ENCODE data around the gene PNLIPRP3.

GRCh38 chr10:116410351-116410750 lies 17.3 kb upstream of the PNLIPRP3 start:
- no peak for TF ChIP-seq NFYB (CRISPR knock-in tag; conservative IDR thresholded peaks at IDR 0.05; ENCODE audit: low read depth)
- no peak for TF ChIP-seq CTCF (IDR thresholded peaks at IDR 0.05)
- TF ChIP-seq, protein P1, sequence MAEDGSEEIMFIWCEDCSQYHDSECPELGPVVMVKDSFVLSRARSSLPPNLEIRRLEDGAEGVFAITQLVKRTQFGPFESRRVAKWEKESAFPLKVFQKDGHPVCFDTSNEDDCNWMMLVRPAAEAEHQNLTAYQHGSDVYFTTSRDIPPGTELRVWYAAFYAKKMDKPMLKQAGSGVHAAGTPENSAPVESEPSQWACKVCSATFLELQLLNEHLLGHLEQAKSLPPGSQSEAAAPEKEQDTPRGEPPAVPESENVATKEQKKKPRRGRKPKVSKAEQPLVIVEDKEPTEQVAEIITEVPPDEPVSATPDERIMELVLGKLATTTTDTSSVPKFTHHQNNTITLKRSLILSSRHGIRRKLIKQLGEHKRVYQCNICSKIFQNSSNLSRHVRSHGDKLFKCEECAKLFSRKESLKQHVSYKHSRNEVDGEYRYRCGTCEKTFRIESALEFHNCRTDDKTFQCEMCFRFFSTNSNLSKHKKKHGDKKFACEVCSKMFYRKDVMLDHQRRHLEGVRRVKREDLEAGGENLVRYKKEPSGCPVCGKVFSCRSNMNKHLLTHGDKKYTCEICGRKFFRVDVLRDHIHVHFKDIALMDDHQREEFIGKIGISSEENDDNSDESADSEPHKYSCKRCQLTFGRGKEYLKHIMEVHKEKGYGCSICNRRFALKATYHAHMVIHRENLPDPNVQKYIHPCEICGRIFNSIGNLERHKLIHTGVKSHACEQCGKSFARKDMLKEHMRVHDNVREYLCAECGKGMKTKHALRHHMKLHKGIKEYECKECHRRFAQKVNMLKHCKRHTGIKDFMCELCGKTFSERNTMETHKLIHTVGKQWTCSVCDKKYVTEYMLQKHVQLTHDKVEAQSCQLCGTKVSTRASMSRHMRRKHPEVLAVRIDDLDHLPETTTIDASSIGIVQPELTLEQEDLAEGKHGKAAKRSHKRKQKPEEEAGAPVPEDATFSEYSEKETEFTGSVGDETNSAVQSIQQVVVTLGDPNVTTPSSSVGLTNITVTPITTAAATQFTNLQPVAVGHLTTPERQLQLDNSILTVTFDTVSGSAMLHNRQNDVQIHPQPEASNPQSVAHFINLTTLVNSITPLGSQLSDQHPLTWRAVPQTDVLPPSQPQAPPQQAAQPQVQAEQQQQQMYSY (CRISPR knock-in tag; IDR thresholded peaks at IDR 0.05), result no peak
- TF ChIP-seq, protein P2, sequence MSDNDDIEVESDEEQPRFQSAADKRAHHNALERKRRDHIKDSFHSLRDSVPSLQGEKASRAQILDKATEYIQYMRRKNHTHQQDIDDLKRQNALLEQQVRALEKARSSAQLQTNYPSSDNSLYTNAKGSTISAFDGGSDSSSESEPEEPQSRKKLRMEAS (CRISPR knock-in tag; IDR thresholded peaks at IDR 0.05), result no peak
- no peak for TF ChIP-seq ETV6 (CRISPR knock-in tag; IDR thresholded peaks at IDR 0.05)
- TF ChIP-seq E2F4 (CRISPR knock-in tag; IDR thresholded peaks at IDR 0.05; ENCODE audit: borderline replicate concordance, low read depth), result no peak
- no peak for TF ChIP-seq FOXJ3 (CRISPR knock-in tag; IDR thresholded peaks at IDR 0.05; ENCODE audit: borderline replicate concordance)
- TF ChIP-seq ZNF416 (CRISPR knock-in tag; IDR thresholded peaks at IDR 0.05), result no peak

Measured in WTC11 (cell line).